Common myeloid progenitor, CD34-positive (primary cell): ENCODE measurements around the gene AP1G2.

Experiments
- CTCF ChIA-PET: fragments of 350-600 bp; sonication (Branson Sonifier 250); formaldehyde crosslinking; loops from one replicate; lab custom pipeline; 2021; ENCODE audit warnings: antibody characterized with exemption; lab: Charles Lee
- POLR2A ChIA-PET: fragments of 350-600 bp; sonication (Branson Sonifier 250); formaldehyde crosslinking; loops from one replicate; lab custom pipeline; 2021; ENCODE audit warnings: antibody characterized with exemption; lab: Charles Lee
- DNase-seq, 3 donors: peaks; one replicate each; pipeline versions ENCODE4 v3.0.0 to v3.0.0-alpha.2; 2013
- H3K27ac ChIP-seq, 2 experiments: 1 replicate in 1 of 2; 2 replicates in 1 of 2; pipeline ENCODE4 v1.7.0; 2013; ENCODE audit warnings: inconsistent platforms in 2 of 2, low read length in 2 of 2, mild to moderate bottlenecking in 2 of 2, low read depth in 1 of 2, moderate library complexity in 1 of 2; ENCODE audit not compliant: severe bottlenecking in 2 of 2, insufficient read depth in 1 of 2, poor library complexity in 1 of 2
- H3K27me3 ChIP-seq, 5 experiments: replicated peaks in 2 of 5; 1 replicate in 3 of 5; 2 replicates in 2 of 5; pipeline versions ENCODE4 v1.6.1 to v1.7.0; 2013; ENCODE audit warnings: low read length in 4 of 5, mild to moderate bottlenecking in 2 of 5, moderate library complexity in 2 of 5, inconsistent platforms in 1 of 5; ENCODE audit not compliant: insufficient read depth in 5 of 5, control insufficient read depth in 4 of 5
- H3K36me3 ChIP-seq, 4 experiments: 1 replicate in 2 of 4; 2 replicates in 2 of 4; pipeline versions ENCODE4 v1.6.1 to v1.7.0; 2013; ENCODE audit warnings: low read length in 3 of 4, control low read depth in 1 of 4, mild to moderate bottlenecking in 1 of 4; ENCODE audit not compliant: control insufficient read depth in 4 of 4, insufficient read depth in 4 of 4
- H3K4me1 ChIP-seq, 4 experiments: 1 replicate in 3 of 4; 2 replicates in 1 of 4; pipeline versions ENCODE4 v1.6.1 to v1.7.1; 2013; ENCODE audit warnings: low read length in 3 of 4, mild to moderate bottlenecking in 3 of 4, control low read depth in 1 of 4, inconsistent platforms in 1 of 4, moderate library complexity in 1 of 4; ENCODE audit not compliant: control insufficient read depth in 4 of 4, insufficient read depth in 4 of 4; ENCODE audit errors: control extremely low read depth in 1 of 4
- H3K4me3 ChIP-seq, 7 experiments: 1 replicate in 4 of 7; 2 replicates in 3 of 7; pipeline versions ENCODE4 v1.5.1 to v1.7.0; 2013; ENCODE audit warnings: mild to moderate bottlenecking in 7 of 7, low read length in 6 of 7, moderate library complexity in 6 of 7, inconsistent platforms in 2 of 7, low read depth in 2 of 7, control low read depth in 1 of 7; ENCODE audit not compliant: insufficient read depth in 4 of 7, control insufficient read depth in 1 of 7; ENCODE audit errors: extremely low read depth in 1 of 7
- H3K9me3 ChIP-seq, 5 experiments: 1 replicate in 4 of 5; 2 replicates in 1 of 5; pipeline versions ENCODE4 v1.6.1 to v1.7.1; 2013; ENCODE audit warnings: low read length in 4 of 5, mild to moderate bottlenecking in 2 of 5, inconsistent platforms in 1 of 5, low read depth in 1 of 5, moderate library complexity in 1 of 5; ENCODE audit not compliant: control insufficient read depth in 4 of 5, insufficient read depth in 2 of 5; ENCODE audit errors: control extremely low read depth in 1 of 5
- WGBS: methylation state at CpG from one replicate; pipeline ENCODE4 v1.1.5; 2013; ENCODE audit not compliant: insufficient coverage; 5-methylcytosine and 5-hydroxymethylcytosine counted together

AP1G2 gene

GRCh38 chr14:23604675-23605170 is 37.1 kb upstream of the AP1G2 start:
- Histone ChIP-seq H3K36me3 (no peaks in the 10 kb centered on the region), H3K4me1 (peaks cover 0 to 9% (median 2%) of the 10 kb centered on the region in 4 experiments), H3K4me3 (no peak overlapping the region), H3K27me3 (no peaks in the 10 kb centered on the region), H3K9me3 (peaks cover 0 to 2% (median 0%) of the 10 kb centered on the region in 5 experiments), H3K27ac (no peak overlapping the region)
- CTCF ChIA-PET = interaction anchor here (0.6 kb wide), 1 partner anchor 16 kb away, joined by 3 read pairs; no protein-coding TSS in a partner anchor
- POLR2A ChIA-PET = no interaction called here
- WGBS = 94% methylated on average over 3 of the region's 3 CpGs
- DNase-seq = no peak

DNA sequence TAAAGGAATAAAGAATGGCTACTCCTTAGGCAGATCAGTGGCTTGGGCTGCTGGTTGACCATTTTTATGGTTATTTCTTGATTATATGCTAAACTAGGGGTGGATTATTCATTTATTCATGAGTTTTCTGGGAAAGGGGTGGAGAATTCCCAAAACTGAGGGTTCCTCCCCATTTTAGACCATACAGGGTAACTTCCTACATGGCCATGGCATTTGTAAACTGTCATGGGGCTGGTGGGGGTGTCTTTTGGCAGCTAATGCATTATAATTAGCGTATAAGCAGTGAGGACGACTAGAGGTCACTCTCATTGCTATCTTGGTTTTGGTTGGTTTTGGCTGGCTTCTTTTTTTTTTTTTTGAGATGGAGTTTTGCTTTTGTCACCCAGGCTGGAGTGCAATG is 36.6 kb upstream of the AP1G2 start:
- CTCF ChIA-PET = no interaction called here

DNA sequence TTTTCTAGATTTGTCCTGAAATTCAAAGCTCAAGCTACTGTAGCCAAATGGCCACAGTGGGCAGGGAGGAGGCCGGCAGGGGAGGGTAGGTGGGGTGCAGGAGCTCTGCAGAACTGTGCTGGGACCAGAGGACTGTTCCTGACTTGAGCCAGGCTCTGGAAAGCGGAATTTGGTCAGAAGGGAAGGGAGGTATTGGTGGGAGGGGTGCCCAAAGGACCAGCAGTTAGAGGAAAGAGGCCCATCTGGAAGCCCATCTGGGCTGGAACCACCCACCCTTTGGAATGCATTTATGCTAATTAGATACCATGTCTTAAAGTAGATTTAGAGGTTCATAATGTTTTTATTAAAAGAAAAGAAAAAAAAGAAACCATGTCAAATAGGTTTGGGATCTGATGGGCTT is 35.5 kb upstream of the AP1G2 start:
- POLR2A ChIA-PET = no interaction called here
- 100% methylated on average over 2 of the region's 2 CpGs for WGBS

More for the DNA sequence above, 36.6 kb upstream of the AP1G2 start:
- peaks cover 0 to 7% (median 0%) of the 10 kb centered on the region in 4 experiments for H3K4me1 ChIP-seq
- no peak for DNase-seq
- H3K27ac ChIP-seq = no peak overlapping the region
- H3K36me3 ChIP-seq = no peaks in the 10 kb centered on the region
- no CpG with 5 or more reads among the region's 2 CpGs for WGBS
- no peaks in the 10 kb centered on the region for H3K27me3 ChIP-seq
- no peaks in the 10 kb centered on the region for H3K9me3 ChIP-seq
- POLR2A ChIA-PET = no interaction called here
- no peak overlapping the region for H3K4me3 ChIP-seq

DNA sequence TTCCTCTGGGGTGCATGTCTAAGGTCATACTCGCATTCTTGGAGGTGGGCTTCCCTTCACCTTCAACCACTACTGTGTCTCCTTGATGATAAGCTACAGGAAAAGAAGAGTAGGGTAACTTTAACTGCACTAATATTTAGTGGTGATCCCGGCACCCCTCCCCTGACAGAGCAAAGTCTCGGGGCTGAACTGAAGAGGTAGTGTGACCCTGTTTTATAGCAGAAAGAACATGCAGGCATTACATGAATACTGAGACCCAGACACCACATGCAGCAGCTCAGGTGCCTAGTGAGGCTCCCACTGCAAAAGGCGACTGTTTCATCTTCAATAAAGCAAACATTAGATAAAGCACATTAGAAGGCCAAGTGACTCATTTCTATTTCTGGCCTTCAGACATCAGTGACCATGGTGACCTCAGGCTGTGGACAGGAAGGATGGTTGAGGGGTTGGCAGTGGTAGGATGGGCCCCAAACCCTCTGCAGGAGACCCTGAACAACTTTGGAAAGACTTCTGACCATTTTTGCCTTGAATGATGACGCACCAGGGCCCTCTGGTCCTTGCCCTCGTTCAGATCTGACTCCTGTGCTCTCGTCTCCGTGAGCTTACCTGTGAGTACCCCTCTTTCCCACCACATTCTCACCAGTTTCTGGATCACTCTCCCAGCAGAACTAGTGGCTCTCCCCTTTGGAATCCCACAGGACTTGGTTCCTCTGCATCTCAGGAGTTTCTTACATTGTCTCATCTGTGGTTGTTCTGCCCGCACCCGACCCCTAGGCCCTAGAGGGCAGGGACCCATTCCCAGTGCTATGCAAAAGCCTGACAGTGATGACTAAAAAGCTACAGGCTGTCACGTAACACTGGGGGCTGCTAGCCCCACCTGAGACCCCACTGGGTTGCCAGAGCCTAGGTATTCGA is 34.8 kb upstream of the AP1G2 start:
- ChIA-PET CTCF (interaction anchor here (1.0 to 1.3 kb wide), 3 partner anchors 11 to 306 kb away, joined by 3 to 5 read pairs (median 3); no protein-coding TSS in a partner anchor), POLR2A (interaction anchor here (0.6 kb wide), 1 partner anchor 12 kb away, joined by 3 read pairs; no protein-coding TSS in a partner anchor)
- DNase-seq = no peak
- H3K4me3 ChIP-seq = no peak overlapping the region
- H3K36me3 ChIP-seq = no peaks in the 10 kb centered on the region
- peaks cover 0 to 2% (median 0%) of the 10 kb centered on the region in 5 experiments for H3K9me3 ChIP-seq
- peaks cover 0 to 7% (median 0%) of the 10 kb centered on the region in 4 experiments for H3K4me1 ChIP-seq
- whole genome bisulfite sequencing = 96% methylated on average over 10 of the region's 12 CpGs
- no peaks in the 10 kb centered on the region for H3K27me3 ChIP-seq
- H3K27ac ChIP-seq = no peak overlapping the region

More for the DNA sequence above, 35.5 kb upstream of the AP1G2 start:
- peaks cover 0 to 2% (median 0%) of the 10 kb centered on the region in 5 experiments for H3K9me3 ChIP-seq
- no peak for DNase-seq
- H3K27ac ChIP-seq = no peak overlapping the region
- CTCF ChIA-PET = interaction anchor here (1.0 to 1.3 kb wide), 3 partner anchors 10 to 306 kb away, joined by 3 to 5 read pairs (median 3); no protein-coding TSS in a partner anchor
- no peaks in the 10 kb centered on the region for H3K27me3 ChIP-seq
- no peaks in the 10 kb centered on the region for H3K36me3 ChIP-seq
- H3K4me1 ChIP-seq = peaks cover 0 to 7% (median 0%) of the 10 kb centered on the region in 4 experiments
- H3K4me3 ChIP-seq = no peak overlapping the region

DNA sequence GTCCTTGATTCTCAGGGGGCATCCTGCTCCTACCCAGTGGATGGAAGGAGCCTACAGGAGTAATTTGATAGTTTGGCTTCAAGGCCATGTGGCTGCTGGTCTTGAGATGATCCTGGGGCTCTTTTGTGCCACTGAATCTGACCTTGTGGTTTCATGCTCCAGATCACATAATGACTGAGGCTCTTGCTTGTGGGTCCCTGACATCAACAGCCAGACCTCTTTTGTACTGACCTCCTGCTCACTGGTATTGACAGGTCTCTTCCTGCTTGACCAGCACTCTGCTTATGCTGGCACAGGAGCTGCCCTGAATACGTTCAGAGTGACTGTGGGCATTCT is 34.2 kb upstream of the AP1G2 start:
- no peak overlapping the region for H3K27ac ChIP-seq
- no peaks in the 10 kb centered on the region for H3K27me3 ChIP-seq
- ChIA-PET POLR2A (no interaction called here), CTCF (interaction anchor here (1.1 to 2.6 kb wide), 2 partner anchors 12 to 19 kb away, joined by 3 to 8 read pairs; no protein-coding TSS in a partner anchor)
- no peak overlapping the region for H3K4me3 ChIP-seq
- peaks cover 0 to 2% (median 0%) of the 10 kb centered on the region in 5 experiments for H3K9me3 ChIP-seq
- no peak for DNase-seq
- H3K36me3 ChIP-seq = no peaks in the 10 kb centered on the region
- WGBS = 100% methylated on average over 1 of the region's 1 CpG
- H3K4me1 ChIP-seq = peaks cover 0 to 7% (median 0%) of the 10 kb centered on the region in 4 experiments

DNA sequence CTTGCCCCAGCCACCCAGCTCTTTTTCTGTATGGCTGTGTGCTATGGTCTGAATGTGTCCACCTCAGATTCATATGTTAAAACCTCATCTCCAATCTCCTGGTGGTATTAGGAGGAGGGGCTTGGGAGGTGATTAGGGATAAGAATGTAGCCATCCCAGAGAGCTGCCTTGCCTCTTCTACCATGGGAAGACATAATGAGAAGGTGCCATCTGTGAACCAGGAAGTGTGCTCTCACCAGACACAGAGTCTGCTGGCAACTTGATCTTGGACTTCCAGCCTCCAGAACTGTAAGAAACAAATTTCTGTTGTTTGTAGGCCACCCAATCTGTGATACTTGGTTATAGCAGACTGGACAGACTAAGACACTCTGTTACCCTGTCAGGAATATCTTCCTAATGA is 33.8 kb upstream of the AP1G2 start:
- Histone ChIP-seq H3K27me3 (no peaks in the 10 kb centered on the region), H3K9me3 (peaks cover 0 to 2% (median 0%) of the 10 kb centered on the region in 5 experiments), H3K36me3 (no peaks in the 10 kb centered on the region), H3K4me3 (no peak overlapping the region), H3K4me1 (peaks cover 0 to 7% (median 0%) of the 10 kb centered on the region in 4 experiments), H3K27ac (no peak overlapping the region)
- POLR2A ChIA-PET = no interaction called here
- CTCF ChIA-PET = interaction anchor here (0.7 to 2.6 kb wide), 4 partner anchors 12 to 418 kb away, joined by 3 to 8 read pairs (median 3); partner anchors contain the start of gene SLC7A8
- no peak for DNase-seq
